ENCODE data around the gene SEC16B.
"Not testable (repeated sequence)": the region's sequence is repeated elsewhere in the genome, so short reads cannot be mapped to it uniquely, and the experiment has no call there.

SEC16B gene

DNA sequence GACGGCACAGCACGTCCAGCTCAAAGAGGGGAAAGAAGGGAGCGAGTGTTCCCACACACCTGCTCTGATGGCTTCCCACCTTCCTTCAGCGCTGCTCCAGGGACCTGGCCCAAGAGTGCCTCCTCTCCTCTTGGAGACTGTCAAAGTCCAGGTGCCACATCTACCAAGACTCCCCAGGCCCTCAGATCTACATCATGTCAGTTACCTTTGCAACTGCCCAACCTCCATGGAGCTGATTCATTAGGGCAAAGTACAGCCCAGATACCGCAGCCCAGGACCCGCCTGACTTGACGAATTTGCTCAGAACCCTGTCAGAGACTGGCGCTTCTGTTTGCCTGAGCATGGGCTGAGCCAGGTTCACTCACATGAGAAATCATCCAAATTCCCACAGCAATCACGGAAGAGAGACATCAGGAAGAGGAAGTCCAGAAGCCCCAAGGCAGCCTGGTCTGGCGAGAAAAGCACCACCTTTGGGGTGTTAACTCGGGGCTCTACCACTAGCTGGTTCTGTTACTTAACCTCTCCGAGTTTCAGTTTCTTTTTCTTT is at the start of gene SEC16B:
TSS of gene SEC16B (minus strand) at position 234 of the 547 bp plus-strand sequence. CDS start 2,077 bp downstream, outside the sequence.
- no peak within 1 kb of the TSS for H3K4me3 ChIP-seq (ENCODE audit: low read depth, low read length)
- no peak for DNase-seq (ENCODE audit: low read depth)

DNA sequence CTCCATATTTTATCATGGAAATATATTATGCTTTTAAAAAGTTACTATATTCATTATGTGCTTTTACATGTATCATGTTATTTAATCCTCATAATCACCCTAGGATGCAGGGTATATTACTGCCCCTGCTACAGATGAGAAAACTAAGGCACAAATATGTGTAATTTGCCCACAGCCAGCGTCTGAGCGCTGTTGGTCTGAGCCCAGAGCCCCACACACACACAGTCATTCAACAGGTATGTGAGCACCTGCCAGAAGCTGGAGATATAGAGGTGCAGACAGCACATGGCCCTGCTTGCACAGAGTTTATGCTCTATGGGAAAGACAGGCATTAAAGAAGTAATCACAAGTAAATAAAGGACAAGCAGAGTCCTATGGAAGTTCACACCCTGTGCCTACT is 49.8 kb upstream of the SEC16B start:
- no peak for DNase-seq (ENCODE audit: low read depth)
- H3K4me3 ChIP-seq (ENCODE audit: low read depth, low read length), result no peak overlapping the region

DNA sequence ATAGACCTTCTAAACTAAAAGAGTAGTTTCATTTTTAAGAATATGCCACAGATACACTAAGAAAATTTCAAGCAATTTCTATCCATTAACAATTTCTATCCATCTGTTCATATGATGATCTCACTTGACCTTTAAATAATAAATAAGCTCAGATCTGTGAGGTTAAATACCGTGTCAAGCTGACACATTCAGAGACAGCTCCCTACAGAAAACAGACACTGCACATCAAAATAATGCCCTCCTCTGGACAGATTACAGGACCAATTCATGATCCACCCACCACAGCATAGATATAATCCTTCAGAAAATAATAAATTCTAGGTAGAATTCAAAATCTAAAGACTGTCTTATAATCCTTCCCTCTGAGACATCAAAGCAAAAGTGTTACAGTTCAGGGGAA is 49.4 kb upstream of the SEC16B start:
- no peak for DNase-seq (ENCODE audit: low read depth)

DNA sequence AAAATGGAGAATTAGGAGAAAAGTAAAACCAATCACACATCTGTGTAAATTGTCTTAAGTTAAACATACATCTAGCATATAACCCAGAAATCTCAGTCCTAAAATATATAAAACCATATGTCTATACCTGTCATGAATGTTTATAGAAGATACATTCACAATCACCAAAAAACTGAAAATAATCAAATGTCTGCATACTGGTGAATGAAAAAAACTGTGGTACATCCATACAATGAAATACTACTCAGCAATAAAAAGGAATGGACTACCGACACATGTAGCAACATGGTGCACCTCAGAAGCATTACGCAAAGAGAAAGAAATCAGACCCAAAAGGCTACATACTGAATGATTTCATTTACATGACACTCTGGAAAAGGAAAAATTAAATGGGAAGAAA is 47.7 kb upstream of the SEC16B start:
- no peak overlapping the region for H3K4me3 ChIP-seq (ENCODE audit: low read depth, low read length)
- no peak for DNase-seq (ENCODE audit: low read depth)

More for the DNA sequence above, 49.4 kb upstream of the SEC16B start:
- H3K4me3 ChIP-seq (ENCODE audit: low read depth, low read length), result no peak overlapping the region

- DNase-seq (ENCODE audit: low read depth), result no peak
- no peak overlapping the region for H3K4me3 ChIP-seq (ENCODE audit: low read depth, low read length)
Observed at GRCh38 chr1:178011864-178012503, 42.1 kb upstream of the SEC16B start.

DNA sequence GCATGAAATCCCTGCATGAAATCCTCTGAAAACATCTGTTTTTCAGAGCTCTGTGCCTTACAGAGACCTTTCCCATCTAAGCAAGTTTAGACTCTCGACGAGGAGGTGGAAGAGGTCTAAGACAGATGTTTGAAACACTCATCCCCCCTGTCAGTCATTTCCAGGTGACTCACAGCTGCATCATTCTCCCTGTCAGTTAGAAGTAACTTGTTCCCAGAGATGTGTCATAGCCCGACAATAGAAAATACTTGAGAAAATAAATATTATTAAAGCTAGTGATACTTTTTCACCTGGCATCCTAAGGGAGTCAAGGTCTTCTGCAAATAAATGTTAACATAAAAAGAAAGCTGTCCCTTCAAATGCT is 41.6 kb upstream of the SEC16B start:
- no peak overlapping the region for H3K4me3 ChIP-seq (ENCODE audit: low read depth, low read length)
- peak; percentile 41 for DNase-seq (ENCODE audit: low read depth)

DNA sequence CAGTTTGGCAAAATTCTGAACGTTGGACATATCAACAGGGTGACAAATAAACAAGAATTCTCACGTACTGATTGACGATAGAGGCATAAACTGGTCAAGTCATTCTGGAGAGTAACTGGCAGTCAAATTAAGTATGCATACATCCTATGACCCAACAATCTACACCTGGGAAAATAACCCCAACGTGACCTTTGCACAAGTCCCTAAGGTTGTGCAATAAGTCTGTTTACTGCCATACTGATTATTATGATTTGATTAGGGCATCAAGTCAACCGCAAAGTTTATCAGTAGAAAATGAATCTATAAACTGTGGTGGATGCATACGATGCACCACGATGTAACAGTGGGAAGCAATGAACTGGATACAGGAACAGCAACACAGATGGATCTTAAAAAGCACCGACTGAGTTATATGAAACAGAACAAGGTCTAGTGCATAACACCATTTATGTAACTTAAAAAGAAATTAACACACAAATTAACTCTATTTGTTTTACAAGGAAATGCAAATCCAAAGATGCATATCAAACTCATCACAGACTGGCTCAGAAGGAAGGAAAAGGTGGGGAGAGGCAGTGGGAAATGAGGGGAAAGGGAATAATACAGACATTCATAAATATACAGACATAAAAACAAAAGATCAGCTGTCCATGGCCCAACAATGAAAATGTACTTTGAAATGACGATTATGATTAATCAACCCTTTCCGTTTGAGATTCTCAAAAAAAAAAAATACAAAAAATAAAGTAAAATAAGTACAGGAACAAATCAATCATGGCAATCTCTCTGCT is 41.0 kb upstream of the SEC16B start:
- H3K4me3 ChIP-seq (ENCODE audit: low read depth, low read length), result no peak overlapping the region
- DNase-seq (ENCODE audit: low read depth), result no peak

DNA sequence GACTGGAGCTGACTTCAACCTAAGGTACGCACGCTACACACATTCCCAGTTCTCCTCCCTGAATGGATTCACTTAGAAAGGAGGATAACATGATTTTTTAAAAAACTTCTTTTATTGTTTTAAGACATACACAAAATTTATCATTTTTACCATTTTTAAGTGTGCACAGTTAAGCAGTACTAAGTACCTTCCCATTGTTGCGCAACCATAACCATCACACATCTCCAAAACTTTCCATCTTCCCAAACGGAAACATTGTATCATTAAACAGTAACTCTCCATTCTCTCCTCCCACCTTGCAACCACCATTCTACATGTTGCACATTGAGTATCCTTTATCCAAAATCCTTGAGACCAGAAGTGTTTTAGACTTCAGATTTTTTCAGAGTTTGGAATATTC is 36.2 kb upstream of the SEC16B start:
- DNase-seq (ENCODE audit: low read depth), result no peak
- H3K4me3 ChIP-seq (ENCODE audit: low read depth, low read length), result no peak overlapping the region

- no peak overlapping the region for H3K4me3 ChIP-seq (ENCODE audit: low read depth, low read length)
- no peak for DNase-seq (ENCODE audit: low read depth)
Observed at GRCh38 chr1:178005450-178005849, 35.6 kb upstream of the SEC16B start.

DNA sequence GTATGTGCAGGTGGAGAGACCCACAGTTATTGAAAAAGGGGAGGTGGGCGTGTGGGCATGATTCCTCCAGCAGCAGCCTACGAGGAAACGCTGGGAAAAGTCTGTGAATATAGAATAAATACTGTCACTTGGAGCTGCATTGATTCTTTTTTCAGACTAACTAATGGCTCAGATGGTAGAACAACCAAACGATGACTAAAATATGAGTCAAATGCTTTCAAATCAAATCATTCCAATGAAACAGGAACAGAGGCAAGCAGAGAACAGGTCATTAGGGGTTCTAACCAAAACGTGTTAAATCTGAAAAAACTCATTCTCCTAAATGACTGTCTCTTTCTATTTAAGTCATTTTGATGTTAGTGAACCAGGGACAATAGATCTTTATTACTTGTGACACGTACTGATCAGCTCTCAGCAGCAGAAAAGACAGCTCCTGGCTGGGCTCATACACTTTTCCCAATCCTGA is 35.1 kb upstream of the SEC16B start:
- H3K4me3 ChIP-seq (ENCODE audit: low read depth, low read length), result no peak overlapping the region
- peak; percentile 9 for DNase-seq (ENCODE audit: low read depth)

- DNase-seq (ENCODE audit: low read depth), result no peak
Observed at GRCh38 chr1:177998696-177999631, 29.1 kb upstream of the SEC16B start.

DNA sequence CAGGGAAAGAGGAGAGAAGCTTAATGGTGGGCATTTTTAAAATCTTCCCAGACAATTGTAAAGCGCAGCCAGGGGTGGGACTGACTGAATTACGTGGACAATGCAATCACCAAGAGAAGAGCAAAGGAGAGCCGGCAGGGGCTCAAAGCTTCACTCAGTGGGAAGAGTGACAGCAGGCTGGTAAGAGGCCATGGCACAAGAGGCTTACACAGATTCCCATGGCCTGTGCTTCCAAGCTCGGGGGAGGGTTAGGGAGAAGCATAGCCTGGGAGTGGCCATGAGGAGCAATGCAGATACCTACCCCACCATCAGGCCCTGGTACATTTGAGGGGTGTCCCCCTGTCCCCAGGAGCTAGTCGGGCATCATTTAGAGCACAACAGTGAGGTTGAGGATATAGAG is 27.1 kb upstream of the SEC16B start:
- no peak for DNase-seq (ENCODE audit: low read depth)
- H3K4me3 ChIP-seq (ENCODE audit: low read depth, low read length), result no peak overlapping the region

More at GRCh38 chr1:177998696-177999631, 29.1 kb upstream of the SEC16B start:
- no peak overlapping the region for H3K4me3 ChIP-seq (ENCODE audit: low read depth, low read length)

DNA sequence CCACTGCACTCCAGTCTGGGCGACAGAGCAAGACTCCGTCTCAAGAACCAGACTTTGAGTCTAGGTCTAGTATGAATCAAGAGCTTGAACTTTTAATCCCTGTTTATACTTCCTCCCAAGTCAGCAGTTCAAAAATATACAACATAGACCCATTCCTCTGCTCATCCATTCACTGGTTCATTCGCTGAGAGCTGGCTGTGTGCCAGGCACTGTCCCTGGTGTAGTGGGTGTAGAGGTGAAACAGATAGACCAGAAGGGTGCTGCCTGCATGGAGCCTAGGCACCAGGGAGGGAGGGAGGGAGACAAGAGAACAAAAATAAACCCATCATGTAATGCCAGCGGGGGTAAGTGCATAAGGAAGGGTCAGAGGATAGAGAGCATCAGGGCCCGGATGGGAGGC is 25.5 kb upstream of the SEC16B start:
- no peak overlapping the region for H3K4me3 ChIP-seq (ENCODE audit: low read depth, low read length)
- DNase-seq (ENCODE audit: low read depth), result no peak

- peak; percentile 58 for DNase-seq (ENCODE audit: low read depth)
- H3K4me3 ChIP-seq (ENCODE audit: low read depth, low read length), result not testable (repeated sequence)
Observed at GRCh38 chr1:177986281-177986680, 16.4 kb upstream of the SEC16B start.

- no peak overlapping the region for H3K4me3 ChIP-seq (ENCODE audit: low read depth, low read length)
- no peak for DNase-seq (ENCODE audit: low read depth)
Observed at GRCh38 chr1:177984761-177985160, 14.9 kb upstream of the SEC16B start.

- peak; percentile 91 for DNase-seq (ENCODE audit: low read depth)
Observed at GRCh38 chr1:177984136-177984525, 14.3 kb upstream of the SEC16B start.

DNA sequence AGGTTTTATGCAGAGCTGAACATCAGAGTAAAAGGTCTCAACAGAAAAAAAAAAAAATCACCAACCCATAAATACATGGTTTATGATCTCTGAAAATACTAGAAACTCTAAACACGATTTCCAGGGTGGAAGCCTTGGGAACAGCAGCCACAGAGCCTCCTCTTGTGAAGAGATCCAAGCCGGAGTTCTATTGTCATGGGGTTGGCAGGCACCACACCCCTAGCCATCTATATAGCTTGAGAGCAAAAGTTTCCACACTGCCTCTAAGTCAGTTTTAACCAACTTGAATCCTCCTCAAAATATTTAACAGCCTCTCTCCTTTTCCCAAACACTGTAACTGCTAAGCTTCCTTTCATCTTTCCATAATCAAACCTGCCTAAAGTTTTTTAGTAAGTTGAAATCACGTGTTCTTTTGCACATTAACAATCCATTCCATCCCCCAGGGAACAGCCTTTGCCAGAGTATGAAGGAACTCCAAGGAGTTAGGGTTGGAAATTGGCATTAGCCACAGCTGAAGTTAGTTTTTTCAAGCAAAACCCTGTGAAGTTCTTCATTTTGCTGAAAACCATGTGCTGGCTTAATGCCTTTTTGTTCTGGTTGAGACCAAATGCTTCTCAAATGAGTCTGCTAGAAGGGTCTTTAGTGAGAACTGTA is 13.8 kb upstream of the SEC16B start:
- H3K4me3 ChIP-seq (ENCODE audit: low read depth, low read length), result peak overlapping the region; percentile 45
- no peak for DNase-seq (ENCODE audit: low read depth)

More at GRCh38 chr1:177984136-177984525, 14.3 kb upstream of the SEC16B start:
- H3K4me3 ChIP-seq (ENCODE audit: low read depth, low read length), result peak overlapping the region; percentile 45

GRCh38 chr1:177983077-177983476 is 13.2 kb upstream of the SEC16B start:
- peak overlapping the region; percentile 45 for H3K4me3 ChIP-seq (ENCODE audit: low read depth, low read length)

DNA sequence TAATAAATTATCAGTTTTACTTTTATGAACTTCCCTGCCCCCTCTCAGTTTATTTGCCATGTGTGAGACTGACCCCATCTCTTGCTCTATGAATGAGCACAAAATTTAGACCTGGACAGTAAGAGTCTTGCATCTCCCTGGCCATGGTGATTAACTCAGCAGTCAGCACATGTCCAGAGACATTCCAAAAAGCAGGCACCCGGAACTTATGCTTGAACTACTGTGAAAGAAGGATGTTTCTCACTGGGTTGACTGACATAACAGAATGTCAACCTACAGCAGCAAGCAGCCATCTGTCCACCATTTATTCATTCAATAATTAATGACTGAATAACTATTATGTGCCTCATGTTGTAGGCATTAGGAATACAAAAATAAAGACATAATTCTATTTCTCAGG is 11.3 kb upstream of the SEC16B start:
- no peak overlapping the region for H3K4me3 ChIP-seq (ENCODE audit: low read depth, low read length)
- no peak for DNase-seq (ENCODE audit: low read depth)

More at GRCh38 chr1:177983077-177983476, 13.2 kb upstream of the SEC16B start:
- DNase-seq (ENCODE audit: low read depth), result no peak

Measured in skeletal muscle cell (primary cell).